D721Med (cell line): Measurements from ENCODE around the gene NDOR1.

Source experiments
- DNase-seq: peaks from one replicate; pipeline ENCODE4 v3.0.0; 2011; ENCODE audit warnings: low spot score; ENCODE audit not compliant: insufficient read length
- FAIRE-seq: peaks from 2 replicates; lab custom pipeline; 2011; peaks lifted over from hg19 to GRCh38; lab: Jason Lieb, UNC
- CTCF ChIP-seq: IDR thresholded peaks from 2 replicates; pipeline ENCODE4 v1.5.1; 2012; ENCODE audit warnings: mild to moderate bottlenecking, control low read depth; ENCODE audit not compliant: insufficient read depth; ENCODE audit errors: missing control alignments

Gene NDOR1

GRCh38 chr9:137180491-137180890 lies 25.0 kb upstream of the NDOR1 start:
- no peak for TF ChIP-seq CTCF
- no peak for FAIRE-seq
- DNase-seq: no peak

- DNase-seq (no peak), FAIRE-seq (no peak)
- no peak for TF ChIP-seq CTCF
Observed at GRCh38 chr9:137181680-137182079, 23.8 kb upstream of the NDOR1 start.

- no peak for TF ChIP-seq CTCF
- FAIRE-seq (no peak), DNase-seq (no peak)
Observed at GRCh38 chr9:137182836-137183235, 22.7 kb upstream of the NDOR1 start.

- DNase-seq (no peak), FAIRE-seq (no peak)
- TF ChIP-seq CTCF: no peak
Observed at GRCh38 chr9:137183980-137184595, 21.4 kb upstream of the NDOR1 start.

- TF ChIP-seq CTCF: no peak
- DNase-seq: no peak
- FAIRE-seq: no peak
Observed at GRCh38 chr9:137184881-137185660, 20.4 kb upstream of the NDOR1 start.

GRCh38 chr9:137185921-137186320 lies 19.6 kb upstream of the NDOR1 start:
- no peak for FAIRE-seq
- no peak for TF ChIP-seq CTCF
- no peak for DNase-seq

- no peak for DNase-seq
- no peak for TF ChIP-seq CTCF
- FAIRE-seq: no peak
Observed at GRCh38 chr9:137186385-137186784, 19.1 kb upstream of the NDOR1 start.
